Activated CD4-positive, alpha-beta T cell treated with anti-CD3 and anti-CD28 coated beads for 36 hours (primary cell): Measurements from ENCODE around the gene FKBP7. TPM values are rescaled to one million over a fixed set of nuclear protein-coding genes. Genes with fewer than 3 reads are reported as not detected.

Source experiments
- ATAC-seq: fragments of 200-7000 bp; cut with Tn5 transposase; one replicate; pipeline ENCODE4 v1.10.0; 2021; ENCODE audit warnings: mild to moderate bottlenecking, moderate library complexity
- CTCF ChIA-PET: fragments of 350-600 bp; sonication (Branson Sonifier 250); formaldehyde crosslinking; loops from one replicate; lab custom pipeline; 2021; ENCODE audit warnings: antibody characterized with exemption; lab: Charles Lee
- POLR2A ChIA-PET: fragments of 350-600 bp; sonication (Branson Sonifier 250); formaldehyde crosslinking; loops from one replicate; lab custom pipeline; 2021; ENCODE audit warnings: antibody characterized with exemption, inconsistent platforms; lab: Charles Lee
- DNase-seq: peaks from one replicate; pipeline ENCODE4 v3.0.0-alpha.2; 2020
- H3K27ac Mint-ChIP-seq: one replicate; pipeline ENCODE4 v1.8.0; 2021; ENCODE audit warnings: mixed read lengths
- H3K27me3 Mint-ChIP-seq: one replicate; pipeline ENCODE4 v1.8.0; 2021; ENCODE audit warnings: mixed read lengths
- H3K36me3 Mint-ChIP-seq: one replicate; pipeline ENCODE4 v1.8.0; 2021; ENCODE audit warnings: low read depth, mixed read lengths
- H3K4me1 Mint-ChIP-seq: one replicate; pipeline ENCODE4 v1.8.0; 2021; ENCODE audit warnings: mixed read lengths
- H3K4me3 Mint-ChIP-seq: one replicate; pipeline ENCODE4 v1.8.0; 2021; ENCODE audit warnings: mild to moderate bottlenecking, moderate library complexity, mixed read lengths
- H3K9me3 Mint-ChIP-seq: one replicate; pipeline ENCODE4 v1.8.0; 2021; ENCODE audit warnings: low read depth, mixed read lengths
- intact Hi-C, 2 experiments: fragments of 100-400 bp; cut with DNase I in 1 of 2; cut with micrococcal nuclease in 1 of 2; formaldehyde crosslinking; loops; one replicate each; pipeline versions ENCODE4 v1.14.2 to v1.15.1; 2022 to 2024; cut with DNase I, micrococcal nuclease
- total RNA-seq, 2 experiments: library from RNA; stranded (reverse); gene quantifications; one replicate each; pipeline ENCODE4 v1.2.3, GENCODE V29; 2021

The FKBP7 gene
- total RNA-seq, 2 experiments from 2014 or later: 3.4 to 4.8 TPM

GRCh38 chr2:178514664-178515063, 36.3 kb upstream of the FKBP7 start:
- H3K27me3 Mint-ChIP-seq: no peaks in the 10 kb centered on the region
- H3K9me3 Mint-ChIP-seq: no peaks in the 10 kb centered on the region
- ChIA-PET CTCF (interaction anchor here (0.7 to 3.7 kb wide), 3 partner anchors 9 to 61 kb away, joined by 3 to 16 read pairs (median 11); no protein-coding TSS in a partner anchor), POLR2A (interaction anchor here (0.6 to 0.7 kb wide), 3 partner anchors 19 to 64 kb away, joined by 3 to 4 read pairs (median 4); partner anchors contain the start of genes PJVK and PRKRA)
- H3K4me3 Mint-ChIP-seq: peak overlapping the region; percentile 24
- H3K36me3 Mint-ChIP-seq: peaks cover 29% of the 10 kb centered on the region
- H3K4me1 Mint-ChIP-seq: peaks cover 28% of the 10 kb centered on the region
- intact Hi-C loops: loop anchor here (1.0 to 2.0 kb wide), 5 partner anchors 8 to 64 kb away; partner anchors contain the start of genes FKBP7 (in 2 of the 2), PJVK (in 1 of the 2) and PRKRA (in 1 of the 2)
- peak; percentile 70 for DNase-seq
- peak overlapping the region; percentile 78 for H3K27ac Mint-ChIP-seq
- ATAC-seq: peak; percentile 95

- no peaks in the 10 kb centered on the region for H3K27me3 Mint-ChIP-seq
- no peak overlapping the region for H3K27ac Mint-ChIP-seq
- H3K4me3 Mint-ChIP-seq: no peak overlapping the region
- intact Hi-C loops: loop anchor here (1.0 to 2.0 kb wide), 5 partner anchors 8 to 63 kb away; partner anchors contain the start of genes FKBP7 (in 2 of the 2), PJVK (in 1 of the 2) and PRKRA (in 1 of the 2)
- DNase-seq (no peak), ATAC-seq (no peak)
- ChIA-PET CTCF (interaction anchor here (3.7 kb wide), 1 partner anchor 10 kb away, joined by 16 read pairs; no protein-coding TSS in a partner anchor), POLR2A (no interaction called here)
- H3K36me3 Mint-ChIP-seq: peaks cover 29% of the 10 kb centered on the region
- no peaks in the 10 kb centered on the region for H3K9me3 Mint-ChIP-seq
- peaks cover 28% of the 10 kb centered on the region for H3K4me1 Mint-ChIP-seq
Observed at GRCh38 chr2:178513876-178514275, 35.5 kb upstream of the FKBP7 start.

GRCh38 chr2:178512484-178512883, 34.1 kb upstream of the FKBP7 start:
- Mint-ChIP-seq H3K27me3 (no peaks in the 10 kb centered on the region), H3K36me3 (peaks cover 20% of the 10 kb centered on the region), H3K4me3 (no peak overlapping the region), H3K27ac (no peak overlapping the region), H3K9me3 (no peaks in the 10 kb centered on the region), H3K4me1 (peaks cover 36% of the 10 kb centered on the region)
- intact Hi-C loops: no loop called here
- DNase-seq: no peak
- no peak for ATAC-seq
- ChIA-PET CTCF (interaction anchor here (3.7 kb wide), 1 partner anchor 11 kb away, joined by 16 read pairs; no protein-coding TSS in a partner anchor), POLR2A (interaction anchor here (0.7 kb wide), 1 partner anchor 31 kb away, joined by 6 read pairs; no protein-coding TSS in a partner anchor)

GRCh38 chr2:178510384-178510783, 32.0 kb upstream of the FKBP7 start:
- intact Hi-C loops: no loop called here
- POLR2A ChIA-PET: no interaction called here
- DNase-seq (no peak), ATAC-seq (no peak)
- no peak overlapping the region for H3K4me3 Mint-ChIP-seq
- H3K27me3 Mint-ChIP-seq: no peaks in the 10 kb centered on the region
- CTCF ChIA-PET: interaction anchor here (0.7 kb wide), 1 partner anchor 13 kb away, joined by 3 read pairs; no protein-coding TSS in a partner anchor
- no peak overlapping the region for H3K27ac Mint-ChIP-seq
- H3K9me3 Mint-ChIP-seq: no peaks in the 10 kb centered on the region
- peaks cover 20% of the 10 kb centered on the region for H3K36me3 Mint-ChIP-seq
- peaks cover 42% of the 10 kb centered on the region for H3K4me1 Mint-ChIP-seq

- intact Hi-C loops: loop anchor here in 1 of 2 experiments (2.0 kb wide), 1 partner anchor 20 kb away; no protein-coding TSS in a partner anchor
- no peaks in the 10 kb centered on the region for H3K27me3 Mint-ChIP-seq
- H3K4me3 Mint-ChIP-seq: no peak overlapping the region
- ChIA-PET CTCF (interaction anchor here (0.6 kb wide), 1 partner anchor 9 kb away, joined by 3 read pairs; no protein-coding TSS in a partner anchor), POLR2A (no interaction called here)
- H3K36me3 Mint-ChIP-seq: peaks cover 22% of the 10 kb centered on the region
- H3K27ac Mint-ChIP-seq: no peak overlapping the region
- no peaks in the 10 kb centered on the region for H3K9me3 Mint-ChIP-seq
- peaks cover 26% of the 10 kb centered on the region for H3K4me1 Mint-ChIP-seq
- DNase-seq (no peak), ATAC-seq (no peak)
Observed at GRCh38 chr2:178508646-178509045, 30.2 kb upstream of the FKBP7 start.

GRCh38 chr2:178506949-178507348, 28.5 kb upstream of the FKBP7 start:
- POLR2A ChIA-PET: no interaction called here
- no peak overlapping the region for H3K27ac Mint-ChIP-seq

GRCh38 chr2:178506524-178506923, 28.1 kb upstream of the FKBP7 start:
- Mint-ChIP-seq H3K4me3 (no peak overlapping the region), H3K27me3 (no peaks in the 10 kb centered on the region), H3K27ac (no peak overlapping the region), H3K36me3 (peaks cover 21% of the 10 kb centered on the region), H3K4me1 (peaks cover 15% of the 10 kb centered on the region), H3K9me3 (no peaks in the 10 kb centered on the region)
- ATAC-seq (no peak), DNase-seq (no peak)
- intact Hi-C loops: no loop called here
- POLR2A ChIA-PET: no interaction called here
- CTCF ChIA-PET: interaction anchor here (0.6 to 0.7 kb wide), 2 partner anchors 17 to 378 kb away, joined by 3 read pairs; no protein-coding TSS in a partner anchor

More at GRCh38 chr2:178506949-178507348, 28.5 kb upstream of the FKBP7 start:
- peaks cover 21% of the 10 kb centered on the region for H3K36me3 Mint-ChIP-seq
- CTCF ChIA-PET: interaction anchor here (0.6 to 0.7 kb wide), 2 partner anchors 17 to 377 kb away, joined by 3 read pairs; no protein-coding TSS in a partner anchor
- no peak for DNase-seq
- H3K9me3 Mint-ChIP-seq: no peaks in the 10 kb centered on the region
- H3K4me1 Mint-ChIP-seq: peaks cover 15% of the 10 kb centered on the region
- H3K27me3 Mint-ChIP-seq: no peaks in the 10 kb centered on the region
- intact Hi-C loops: no loop called here
- H3K4me3 Mint-ChIP-seq: no peak overlapping the region
- ATAC-seq: no peak

GRCh38 chr2:178506101-178506500, 27.7 kb upstream of the FKBP7 start:
- CTCF ChIA-PET: interaction anchor here (0.7 kb wide), 1 partner anchor 16 kb away, joined by 3 read pairs; no protein-coding TSS in a partner anchor
- Mint-ChIP-seq H3K27me3 (no peaks in the 10 kb centered on the region), H3K27ac (no peak overlapping the region), H3K4me3 (no peak overlapping the region), H3K36me3 (peaks cover 21% of the 10 kb centered on the region), H3K9me3 (no peaks in the 10 kb centered on the region), H3K4me1 (peaks cover 15% of the 10 kb centered on the region)
- intact Hi-C loops: no loop called here
- DNase-seq: no peak
- POLR2A ChIA-PET: no interaction called here
- no peak for ATAC-seq

- Mint-ChIP-seq H3K4me3 (no peak overlapping the region), H3K36me3 (peaks cover 34% of the 10 kb centered on the region), H3K9me3 (no peaks in the 10 kb centered on the region), H3K27me3 (no peaks in the 10 kb centered on the region), H3K27ac (no peak overlapping the region), H3K4me1 (peaks cover 9% of the 10 kb centered on the region)
- DNase-seq (no peak), ATAC-seq (no peak)
- POLR2A ChIA-PET: no interaction called here
- intact Hi-C loops: no loop called here
- CTCF ChIA-PET: no interaction called here
Observed at GRCh38 chr2:178502751-178503150, 24.4 kb upstream of the FKBP7 start.

- Mint-ChIP-seq H3K27ac (no peak overlapping the region), H3K4me3 (no peak overlapping the region), H3K4me1 (no peaks in the 10 kb centered on the region), H3K9me3 (no peaks in the 10 kb centered on the region), H3K27me3 (no peaks in the 10 kb centered on the region), H3K36me3 (peaks cover 50% of the 10 kb centered on the region)
- ChIA-PET CTCF (interaction anchor here (0.9 to 1.5 kb wide), 2 partner anchors 9 kb away, joined by 3 to 4 read pairs; no protein-coding TSS in a partner anchor), POLR2A (no interaction called here)
- DNase-seq: no peak
- intact Hi-C loops: no loop called here
- ATAC-seq: peak; percentile 61
Observed at GRCh38 chr2:178499640-178500039, 21.2 kb upstream of the FKBP7 start.

- no peaks in the 10 kb centered on the region for H3K4me1 Mint-ChIP-seq
- DNase-seq (no peak), ATAC-seq (no peak)
- intact Hi-C loops: no loop called here
- H3K9me3 Mint-ChIP-seq: no peaks in the 10 kb centered on the region
- ChIA-PET CTCF (interaction anchor here (1.0 kb wide), 1 partner anchor 9 kb away, joined by 3 read pairs; no protein-coding TSS in a partner anchor), POLR2A (no interaction called here)
- H3K36me3 Mint-ChIP-seq: peaks cover 54% of the 10 kb centered on the region
- no peak overlapping the region for H3K4me3 Mint-ChIP-seq
- no peaks in the 10 kb centered on the region for H3K27me3 Mint-ChIP-seq
- no peak overlapping the region for H3K27ac Mint-ChIP-seq
Observed at GRCh38 chr2:178498137-178498536, 19.7 kb upstream of the FKBP7 start.
